Stromal cell of bone marrow (primary cell): ENCODE measurements around the gene MRPL37.
"Not testable (repeated sequence)": the region's sequence is repeated elsewhere in the genome, so short reads cannot be mapped to it uniquely, and the experiment has no call there.

Source experiments
- DNase-seq: peaks from one replicate; pipeline ENCODE4 v3.0.0-alpha.2; 2012; ENCODE audit warnings: low read depth

MRPL37 gene

DNA sequence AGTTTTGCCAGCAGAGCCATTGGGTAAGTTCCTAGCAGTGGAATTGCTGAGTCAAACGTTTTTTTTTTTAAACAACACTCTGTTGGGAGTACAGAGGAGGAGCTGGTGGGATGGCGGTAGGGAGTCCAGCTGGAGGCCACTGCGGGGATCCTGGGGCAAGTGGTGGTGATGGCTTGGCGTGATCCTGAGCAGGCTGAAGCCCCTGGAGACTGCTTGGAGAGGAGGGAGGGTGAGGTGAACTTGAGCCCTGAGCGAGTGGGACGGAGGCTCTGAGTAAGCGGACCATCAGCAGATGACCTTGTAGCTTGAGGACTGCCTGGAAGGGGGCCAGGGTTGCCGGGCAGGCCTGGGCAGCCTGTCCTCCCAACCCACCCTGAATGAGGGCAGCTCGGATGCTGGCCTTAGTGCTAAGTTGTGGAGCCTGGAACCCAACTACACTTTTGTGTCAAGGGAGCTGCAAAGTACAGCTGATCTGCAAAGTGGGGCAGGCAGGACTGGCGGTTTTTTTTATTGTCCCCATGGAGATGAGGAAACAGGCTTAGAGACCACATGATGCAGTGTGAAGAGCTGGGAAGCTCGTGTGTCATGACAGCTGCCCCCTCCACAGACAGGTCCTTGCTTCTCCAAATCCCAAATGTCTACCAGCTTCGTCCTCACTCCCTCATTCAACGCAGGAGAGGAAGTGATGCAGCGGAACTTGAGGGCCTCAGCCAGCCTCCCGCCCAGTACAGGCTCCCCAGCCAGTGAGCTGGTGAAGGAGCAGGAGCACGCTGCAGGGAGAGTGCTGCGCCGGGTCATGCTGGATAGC is 20.2 kb downstream of the MRPL37 start:
- DNase-seq, result peak; percentile 88

DNA sequence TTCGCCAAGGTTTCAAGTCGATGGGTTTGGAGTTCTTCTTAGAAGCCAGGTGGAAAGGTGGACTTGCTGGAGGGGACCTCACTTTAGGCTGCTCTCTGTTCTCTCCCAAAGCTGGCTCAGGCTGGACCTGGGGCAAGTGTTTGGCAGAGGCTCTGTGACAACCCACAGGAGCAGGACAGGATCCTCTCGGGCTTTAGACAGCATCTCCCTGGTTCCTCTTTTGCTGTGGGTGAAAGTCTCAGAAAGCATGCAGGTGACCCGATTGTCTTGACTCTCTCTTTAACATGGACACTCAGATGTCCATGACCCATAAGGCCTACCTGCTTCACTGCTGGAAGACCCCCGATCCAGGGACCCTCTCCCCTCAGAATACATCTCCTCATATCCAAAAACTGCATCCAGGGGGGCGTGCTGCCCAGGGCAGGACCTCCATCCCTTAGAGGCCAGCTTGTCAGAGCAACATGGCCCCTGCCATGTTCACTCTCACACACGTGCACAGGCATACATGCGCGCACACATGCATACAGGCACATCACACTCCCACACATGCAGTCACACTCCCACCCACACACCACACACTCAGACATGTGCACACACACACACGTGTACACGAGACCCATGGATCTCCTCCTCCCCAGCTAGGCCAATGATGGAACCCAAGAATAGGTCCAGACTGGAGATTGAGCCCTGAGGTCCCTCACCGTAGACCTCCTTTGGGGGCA is 21.3 kb downstream of the MRPL37 start:
- DNase-seq, result no peak

DNA sequence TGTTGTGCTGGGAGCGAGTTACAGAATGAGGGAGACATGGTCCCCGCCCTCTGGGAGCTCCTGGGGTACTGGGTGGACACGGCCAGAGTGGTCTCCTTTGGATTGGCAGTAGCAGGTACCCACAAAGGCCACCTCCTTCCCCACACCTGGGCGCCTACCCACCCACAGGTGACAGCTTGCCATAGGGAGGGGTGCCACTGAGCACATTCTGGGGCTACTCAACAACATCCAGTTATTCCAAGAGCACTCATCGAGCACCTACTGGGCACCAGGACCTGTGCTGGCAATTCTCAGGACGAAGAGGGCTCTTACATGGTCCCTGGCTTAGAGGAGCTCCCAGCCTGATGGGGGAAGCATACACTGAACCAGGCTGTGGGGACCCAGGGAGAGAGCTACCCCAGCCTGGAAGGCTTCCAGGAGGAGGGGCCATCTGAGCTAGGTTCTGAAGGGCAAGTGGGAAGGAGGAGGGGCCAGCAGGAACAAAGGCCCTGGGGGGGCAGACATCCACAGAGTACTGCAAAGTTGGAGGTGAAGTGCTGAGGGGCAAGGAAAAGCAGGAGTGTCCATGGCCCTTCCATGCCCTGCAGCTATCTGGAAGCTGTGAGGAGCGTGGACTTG is 22.0 kb downstream of the MRPL37 start:
- no peak for DNase-seq

DNA sequence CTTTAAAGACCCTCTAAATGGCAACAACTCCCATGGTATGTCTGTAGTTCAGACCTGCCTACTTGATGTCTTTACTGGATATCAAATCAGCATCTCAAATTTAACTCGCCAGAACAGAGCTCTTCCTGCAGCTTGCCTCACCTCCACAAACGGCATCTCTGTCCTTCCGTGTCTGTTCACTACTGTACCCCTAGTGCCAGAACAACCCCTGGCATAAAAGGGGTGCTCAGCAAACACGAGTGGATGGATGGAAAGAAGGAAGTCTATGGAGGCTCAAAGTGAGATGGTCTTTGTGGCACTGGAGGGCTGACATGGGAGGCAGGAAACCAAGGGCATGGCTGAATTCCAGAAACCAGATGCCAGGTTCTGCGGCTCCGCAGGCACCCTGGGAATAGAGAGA is 22.7 kb downstream of the MRPL37 start:
- DNase-seq, result no peak

DNA sequence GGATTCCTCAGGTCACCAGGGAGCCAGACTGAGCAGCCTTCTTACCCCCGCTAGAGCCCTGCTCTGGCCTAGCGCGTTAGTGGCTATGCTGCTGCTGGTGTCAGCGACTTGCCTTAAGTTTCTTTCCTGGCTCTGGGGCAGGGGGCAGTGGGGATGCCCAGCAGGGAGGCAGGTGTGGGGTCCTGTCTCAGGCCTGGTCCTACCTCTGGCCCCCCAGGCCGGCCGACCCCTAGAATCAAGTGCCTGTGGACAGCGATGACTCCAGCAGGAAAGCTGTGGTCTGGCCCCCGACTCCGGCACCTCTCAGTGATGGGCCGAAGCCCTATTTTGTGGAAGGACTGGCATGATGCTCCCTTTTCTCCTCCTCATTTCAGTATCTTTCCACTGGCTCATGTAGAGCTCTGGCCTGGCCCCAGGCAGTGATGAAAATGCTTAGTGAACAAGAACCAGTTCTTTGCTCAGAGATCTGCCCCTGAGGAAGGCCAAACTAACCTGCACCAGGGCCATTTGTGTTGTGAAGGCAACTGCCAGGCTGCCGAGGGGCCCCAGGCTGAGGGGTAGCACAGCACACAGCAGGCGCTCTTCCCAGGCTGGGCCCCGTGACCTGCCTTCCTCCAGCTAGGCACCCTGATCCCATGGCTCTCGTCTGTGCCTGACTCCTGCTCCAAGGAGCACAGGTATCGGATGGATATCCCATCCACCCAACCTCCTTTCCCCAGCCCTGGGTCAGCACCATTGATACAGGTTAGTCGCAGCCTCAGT is 23.7 kb downstream of the MRPL37 start:
- no peak for DNase-seq

DNA sequence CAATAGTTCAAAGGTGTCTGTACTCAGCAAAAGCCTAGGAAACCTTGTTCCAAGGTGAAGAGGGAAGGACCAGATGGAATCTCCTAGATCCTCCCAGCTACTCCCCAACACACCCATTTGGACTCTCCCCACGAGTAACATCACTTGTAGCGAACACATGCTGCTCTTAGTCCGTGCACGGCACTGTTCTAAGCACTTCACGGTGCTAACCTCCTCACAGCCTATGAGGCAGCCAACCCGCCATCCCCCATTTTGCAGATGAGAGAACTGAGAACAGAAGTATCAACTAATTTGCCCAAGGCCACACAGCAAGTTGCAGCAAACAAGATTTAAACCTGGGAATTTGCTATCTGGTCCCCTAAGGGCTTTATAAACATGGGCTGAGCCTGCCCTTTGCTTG is 24.3 kb downstream of the MRPL37 start:
- no peak for DNase-seq

DNA sequence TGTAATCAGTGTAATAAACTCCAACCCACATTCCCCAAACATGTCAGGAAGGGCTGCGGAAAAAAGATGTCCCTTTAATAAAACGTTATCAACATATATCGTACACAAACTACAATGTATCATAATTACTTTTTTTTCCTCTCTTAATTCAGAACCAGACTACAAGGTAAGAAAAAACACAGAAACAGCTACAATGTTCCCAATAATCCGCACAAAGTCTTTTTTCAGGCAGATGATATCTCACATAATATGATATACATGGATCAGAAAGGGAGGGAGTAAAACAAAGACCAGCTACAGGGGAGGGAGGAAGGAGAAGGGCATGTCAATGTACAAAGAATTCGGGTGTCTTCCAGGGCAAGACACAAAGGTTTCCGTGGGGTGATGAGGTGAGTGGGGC is 25.4 kb downstream of the MRPL37 start:
- DNase-seq, result no peak

DNA sequence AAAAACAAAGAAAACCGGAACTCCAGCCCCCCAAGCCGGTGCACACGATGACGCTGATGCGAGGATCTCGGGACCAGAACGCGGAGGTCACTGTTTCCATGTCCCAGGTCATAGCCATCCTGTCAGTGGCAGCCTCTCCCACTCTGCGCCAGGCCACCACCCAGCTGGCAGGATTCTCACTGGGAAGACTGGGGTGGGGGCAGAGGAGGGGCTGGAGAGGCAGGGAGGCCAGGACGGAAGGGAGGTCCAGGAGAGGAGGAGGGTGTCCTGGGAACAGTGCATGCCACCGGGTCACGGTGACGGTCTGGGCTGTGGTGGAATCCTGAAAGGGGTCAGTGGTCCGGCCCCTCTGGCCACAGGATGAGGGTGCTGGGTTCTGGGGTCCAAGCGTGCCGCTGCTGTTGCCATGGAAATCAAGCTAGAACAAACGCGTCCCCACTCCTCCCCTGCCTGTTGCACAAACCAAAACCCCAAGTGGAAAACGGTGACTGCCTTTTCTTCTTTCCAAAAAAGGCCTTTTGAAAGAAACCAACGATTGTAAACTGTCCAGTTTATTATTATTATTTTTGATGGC is 26.1 kb downstream of the MRPL37 start:
- DNase-seq, result no peak

DNA sequence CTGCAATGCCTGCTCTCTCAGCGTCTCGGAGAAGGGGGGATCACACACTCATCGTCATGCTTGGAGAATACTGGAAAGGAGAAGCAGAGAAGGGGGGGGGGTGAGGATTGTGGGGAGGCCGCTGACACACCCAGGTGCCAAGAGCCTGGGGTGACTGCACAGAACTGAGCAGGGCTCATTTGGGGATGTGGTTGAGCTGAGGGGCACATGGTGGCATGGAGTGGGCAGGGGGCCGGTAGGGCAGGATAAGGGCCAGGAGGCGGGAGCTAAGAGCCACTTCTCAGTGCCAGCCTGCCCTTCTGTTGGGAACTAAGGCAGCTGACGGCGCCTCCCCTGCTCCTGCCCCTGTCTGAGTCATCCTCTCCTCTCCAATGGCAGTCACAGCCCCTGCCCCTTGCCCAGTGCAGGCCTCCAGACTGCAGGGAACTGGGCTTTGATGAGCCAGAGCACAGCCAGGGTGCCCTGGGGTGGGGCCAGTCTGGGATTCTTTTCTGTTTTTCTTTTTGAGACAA is 27.2 kb downstream of the MRPL37 start:
- DNase-seq, result no peak

DNA sequence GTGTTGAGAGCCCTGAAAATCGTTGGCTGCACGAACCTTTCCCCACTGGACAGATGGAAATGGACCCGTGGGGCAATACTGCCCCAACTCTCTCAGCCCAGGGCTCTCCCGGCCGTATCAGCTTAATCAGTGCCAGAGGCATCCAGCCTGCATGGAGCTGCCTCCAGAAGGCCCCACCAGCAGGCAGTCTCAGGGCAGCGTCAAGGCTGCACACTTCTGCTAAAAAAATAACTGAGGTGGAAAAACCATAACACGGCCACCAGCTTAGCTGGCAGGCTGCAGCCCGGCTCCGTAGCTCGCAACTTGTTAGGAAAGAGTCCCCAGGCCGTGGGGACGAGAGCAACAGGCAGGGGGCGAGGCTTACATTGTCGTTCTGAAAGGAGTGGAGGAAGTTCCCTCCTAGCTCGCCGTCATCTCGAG is 27.9 kb downstream of the MRPL37 start:
- DNase-seq, result no peak

DNA sequence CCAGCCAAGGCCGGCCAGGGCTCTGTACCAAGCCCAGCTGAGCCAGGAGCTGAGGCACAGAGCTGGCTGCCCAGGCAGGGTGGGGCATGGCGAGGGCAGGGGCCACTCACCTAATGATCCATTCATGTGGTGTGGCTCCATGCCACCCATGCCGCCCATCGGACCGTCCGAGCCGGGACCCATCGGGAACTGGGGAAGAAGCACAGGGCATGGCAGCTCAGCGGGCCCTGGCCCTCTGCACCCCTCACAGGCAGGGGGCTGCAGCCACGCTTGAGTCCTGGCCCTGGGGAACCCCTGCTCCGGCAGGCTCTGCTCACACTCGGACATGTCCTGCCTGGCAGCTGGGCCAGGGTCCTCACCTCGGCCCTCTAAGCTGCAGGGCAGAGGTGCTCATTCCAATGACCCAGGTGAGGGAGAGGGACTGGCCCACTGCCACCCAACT is 28.7 kb downstream of the MRPL37 start:
- DNase-seq, result no peak

DNA sequence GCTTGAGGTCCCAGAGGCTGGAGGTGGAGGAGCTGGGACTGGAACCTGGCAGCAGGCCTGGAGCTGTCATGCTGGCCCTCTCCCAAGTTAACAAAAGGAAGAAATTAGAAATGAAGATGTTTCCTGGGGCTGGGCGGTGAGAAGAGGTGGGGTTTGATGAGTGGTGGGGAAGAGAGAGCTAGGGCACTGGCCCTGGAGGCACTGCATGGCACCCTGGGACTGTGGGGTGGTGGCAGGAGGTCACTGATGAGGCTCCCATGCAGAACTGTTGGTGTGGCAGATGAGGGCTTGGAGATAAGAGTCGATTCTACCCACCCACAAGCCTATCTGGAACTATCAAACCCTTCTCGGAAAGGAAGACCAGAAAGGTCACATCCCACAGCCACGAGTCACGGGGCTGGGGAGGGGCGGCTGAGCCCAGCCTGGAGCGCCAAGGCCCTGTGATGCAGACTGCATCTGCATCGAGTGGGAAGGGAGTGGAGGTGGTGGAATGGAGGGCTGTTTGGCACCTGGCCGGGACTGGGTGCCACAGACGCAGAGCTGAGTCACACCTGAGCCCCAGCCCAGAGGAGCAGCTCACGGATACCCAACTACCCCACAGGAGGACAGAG is 29.4 kb downstream of the MRPL37 start:
- no peak for DNase-seq

DNA sequence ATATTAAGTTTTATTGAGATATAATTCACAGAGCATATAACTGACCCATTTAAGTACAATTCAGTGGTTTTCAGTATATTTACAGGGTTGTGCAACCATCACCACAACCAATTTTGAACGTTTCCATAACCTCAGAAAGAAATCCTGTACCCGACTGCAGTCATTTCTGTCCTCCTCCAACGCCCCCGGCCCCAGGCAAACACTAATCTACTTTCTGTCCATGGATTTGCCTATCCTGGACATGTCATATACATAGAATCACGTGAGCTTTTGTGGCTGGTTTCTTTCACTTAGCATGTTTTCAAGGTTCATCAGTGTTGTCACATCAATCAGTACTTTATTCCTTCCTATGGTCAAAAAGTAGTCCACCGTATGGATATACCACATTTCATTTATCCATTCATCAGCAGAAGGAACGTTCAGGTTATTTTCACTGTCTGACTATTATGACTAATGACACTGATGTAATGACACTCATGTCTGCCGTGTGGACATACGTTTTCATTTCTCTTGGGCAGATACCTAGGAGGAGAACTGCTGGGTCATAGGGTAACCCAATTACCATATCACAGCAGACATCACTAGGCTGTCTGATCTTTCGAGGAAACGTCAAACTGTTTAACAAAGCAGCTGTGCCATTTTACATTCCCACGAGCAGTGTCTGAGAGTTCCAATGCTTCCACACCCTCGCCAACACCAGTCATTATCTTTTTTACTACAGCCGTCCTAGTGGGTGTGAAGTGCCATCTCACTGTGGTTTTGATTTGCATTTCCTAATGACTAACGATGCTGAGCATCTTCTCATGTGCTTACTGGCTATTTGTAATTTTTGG is 30.8 kb downstream of the MRPL37 start:
- no peak for DNase-seq

DNA sequence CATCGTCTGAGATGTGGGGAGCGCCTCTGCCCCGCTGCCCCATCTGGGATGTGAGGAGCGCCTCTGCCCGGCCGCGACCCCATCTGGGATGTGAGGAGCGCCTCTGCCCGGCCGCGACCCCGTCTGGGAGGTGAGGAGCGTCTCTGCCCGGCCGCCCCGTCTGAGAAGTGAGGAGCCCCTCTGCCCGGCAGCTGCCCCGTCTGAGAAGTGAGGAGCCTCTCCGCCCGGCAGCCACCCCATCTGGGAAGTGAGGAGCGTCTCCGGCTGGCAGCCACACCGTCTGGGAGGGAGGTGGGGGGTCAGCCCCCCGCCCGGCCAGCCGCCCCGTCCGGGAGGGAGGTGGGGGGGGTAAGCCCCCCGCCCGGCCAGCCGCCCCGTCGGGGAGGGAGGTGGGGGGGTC is 33.2 kb downstream of the MRPL37 start:
- DNase-seq, result not testable (repeated sequence)

DNA sequence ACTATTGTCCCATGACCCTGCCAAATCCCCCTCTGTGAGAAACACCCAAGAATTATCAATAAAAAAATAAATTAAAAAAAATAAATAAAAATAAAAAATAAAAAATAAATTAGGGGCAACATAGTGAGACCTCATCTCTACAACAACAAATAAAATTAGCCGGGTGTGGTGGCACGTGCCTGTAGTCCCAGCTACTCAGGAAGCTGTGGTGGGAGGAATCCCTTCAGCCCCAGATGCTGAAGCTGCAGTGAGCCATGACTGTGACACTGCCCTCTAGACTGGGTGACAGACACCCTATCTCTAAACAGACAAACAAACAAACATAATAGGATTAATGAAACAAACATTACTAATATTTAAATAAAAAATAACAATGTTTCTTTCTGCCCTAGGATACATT is 34.3 kb downstream of the MRPL37 start:
- DNase-seq, result no peak

DNA sequence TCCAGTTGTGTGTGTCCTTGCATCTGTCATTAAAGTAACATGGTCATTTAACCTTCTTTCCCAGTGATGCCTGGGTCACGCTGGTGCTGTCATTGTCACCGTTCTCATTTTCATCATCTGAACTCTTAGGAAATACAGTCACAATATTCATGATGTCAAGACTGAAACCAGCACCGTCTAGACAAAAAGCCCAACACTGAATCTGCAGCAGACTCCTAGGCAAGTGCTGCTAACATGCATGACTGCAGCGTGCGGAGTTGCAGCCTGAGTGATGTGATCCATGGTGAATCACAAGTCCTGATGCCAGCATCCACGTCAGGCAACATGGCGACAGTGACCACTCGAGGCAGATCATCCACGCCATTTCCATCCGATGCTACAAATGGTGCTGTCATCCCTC is 37.6 kb downstream of the MRPL37 start:
- no peak for DNase-seq

DNA sequence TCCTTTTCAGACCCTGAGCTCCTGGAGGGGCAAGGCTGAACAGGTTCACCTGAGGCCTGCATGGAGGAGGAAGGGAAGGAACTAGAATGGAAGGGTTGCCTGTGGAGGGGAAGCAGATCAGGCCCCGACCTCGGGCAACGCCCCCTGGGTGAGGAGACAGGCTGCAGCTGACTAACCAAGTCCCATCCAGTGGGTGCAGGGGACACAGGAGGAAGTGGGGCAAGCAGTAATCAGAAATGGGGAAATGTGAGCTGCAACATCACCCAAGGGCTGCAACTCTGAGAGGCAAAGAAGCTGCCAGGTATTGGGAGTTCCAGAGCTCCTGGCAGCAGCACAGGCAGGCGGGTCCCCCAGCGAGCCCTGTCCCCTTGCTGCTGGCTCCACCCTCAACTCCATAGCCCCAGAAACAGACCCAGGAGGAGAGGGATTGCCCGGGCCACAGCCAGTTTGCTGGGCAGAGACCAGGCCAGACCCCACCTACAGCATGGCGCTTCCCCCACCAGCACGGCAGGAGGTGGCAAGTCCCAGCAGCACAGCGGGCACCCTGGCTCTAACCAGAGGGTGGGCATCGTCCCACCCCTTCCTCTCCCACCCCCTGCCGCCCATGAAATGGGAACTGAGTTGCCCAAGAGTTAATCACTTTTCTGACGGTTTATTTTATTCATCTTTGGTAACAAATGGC is 38.5 kb downstream of the MRPL37 start:
- no peak for DNase-seq

DNA sequence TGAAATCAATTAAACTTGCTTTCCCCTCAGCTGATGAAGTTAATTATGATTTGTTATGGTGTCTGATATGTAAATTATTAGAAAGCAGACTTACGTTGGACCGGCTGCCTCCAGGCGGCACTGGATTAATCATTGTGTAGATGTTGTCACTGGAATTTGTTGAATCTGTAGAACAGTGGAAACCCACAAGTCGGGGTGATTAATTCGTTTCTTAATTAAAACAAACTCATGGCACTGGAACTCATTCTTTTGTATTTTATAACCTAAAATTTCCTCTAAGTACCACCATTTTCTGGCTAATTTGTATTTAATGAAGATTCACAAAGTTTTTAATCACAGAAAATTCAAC is 39.0 kb downstream of the MRPL37 start:
- DNase-seq, result no peak

DNA sequence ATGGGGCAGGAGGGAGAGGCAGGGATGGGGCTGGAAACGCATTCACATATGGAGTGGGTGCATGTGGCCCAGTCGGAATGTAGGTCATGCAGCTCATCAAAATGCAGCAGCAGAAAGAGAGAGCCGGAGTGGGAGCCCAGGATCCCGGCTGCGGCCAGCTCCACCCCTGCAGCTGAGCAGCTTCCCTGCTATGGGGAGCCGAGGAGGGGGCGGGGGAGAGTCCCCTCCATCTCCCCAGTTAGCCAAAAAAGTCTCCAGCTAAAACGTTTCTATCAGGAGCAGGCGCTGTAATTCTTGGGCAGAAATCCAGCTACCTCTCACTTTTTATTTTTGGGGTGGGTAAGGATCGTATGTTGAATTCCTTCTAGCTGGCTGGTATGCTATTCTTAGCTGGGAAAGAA is 39.7 kb downstream of the MRPL37 start:
- DNase-seq, result no peak

DNA sequence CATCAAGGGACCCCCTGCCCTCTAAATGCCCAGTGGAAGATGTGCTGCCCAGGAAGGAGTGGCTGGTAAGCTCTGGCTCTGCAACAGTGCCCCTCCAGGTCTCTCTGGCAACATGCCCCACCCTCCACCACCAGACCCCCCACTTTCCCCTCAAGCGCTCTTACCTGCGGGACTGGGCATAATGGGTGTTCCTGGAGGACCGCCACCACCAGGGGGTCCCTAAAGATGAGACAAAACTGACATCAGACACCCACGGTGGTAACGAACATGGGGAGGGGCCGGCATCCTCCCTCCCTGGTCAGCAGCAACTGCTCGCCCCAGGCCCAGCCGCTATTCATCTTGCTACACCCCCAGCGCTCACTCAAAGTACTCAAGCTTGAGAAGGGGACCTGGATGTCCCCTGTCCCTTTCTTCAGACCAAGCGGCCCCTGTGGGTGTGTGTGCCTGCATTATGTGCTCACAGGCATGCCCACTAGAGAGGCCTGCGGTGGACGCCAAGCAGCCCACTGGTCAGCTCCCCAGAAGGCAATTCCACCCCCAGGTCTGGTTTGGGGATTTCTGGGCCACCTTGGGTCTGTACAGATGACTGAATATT is 40.9 kb downstream of the MRPL37 start:
- DNase-seq, result no peak
